Cerebellar nuclear complex (tissue), 1 donor: ENCODE data around the gene TTC31.

Experiments used
- DNase-seq, 2 experiments: peaks; one replicate each; lab custom pipeline; 2025; lab: John Stamatoyannopoulos, UW

TTC31 gene

GRCh38 chr2:74505448-74506246, 22.8 kb downstream of the TTC31 start:
- DNase-seq: no peak

GRCh38 chr2:74507145-74507925, 24.5 kb downstream of the TTC31 start, which contains the start of gene PCGF1:
Gene PCGF1 (minus strand): TSS chr2:74507695. CDS start chr2:74507668, 27 bp downstream.
- peak; percentile 82 to 95 for DNase-seq

DNA sequence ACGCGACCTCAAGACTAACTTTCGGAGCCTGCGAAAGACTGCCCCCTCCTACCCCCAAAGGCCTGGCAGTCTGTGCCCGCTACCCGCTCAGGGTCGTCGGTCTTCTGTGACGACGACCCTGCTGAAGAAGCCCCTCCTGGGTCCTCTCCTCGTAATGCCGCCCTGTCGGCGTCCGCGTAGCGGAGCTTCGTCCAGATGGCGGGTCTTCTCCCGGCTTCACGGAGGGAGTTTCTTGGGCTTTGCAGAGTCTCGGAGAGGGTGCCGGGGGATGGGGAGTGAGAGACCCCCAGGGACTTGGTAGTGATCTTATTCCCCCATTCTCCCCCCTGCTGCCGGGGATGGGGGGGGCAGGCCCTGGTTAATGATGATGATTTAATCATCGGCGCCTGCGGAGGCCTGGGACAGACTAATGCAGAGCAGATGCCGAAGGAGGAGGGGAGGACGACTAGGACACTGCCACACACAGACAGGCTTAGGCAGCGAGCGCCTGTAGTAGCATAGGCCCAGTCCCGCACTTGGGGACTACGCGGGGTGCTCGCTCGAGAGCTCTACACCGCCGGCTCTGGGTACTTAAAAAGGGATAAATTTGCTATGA, 25.1 kb downstream of the TTC31 start:
- no peak for DNase-seq

- no peak for DNase-seq
These were observed 27.4 kb downstream of the TTC31 start for GRCh38 chr2:74510272-74510671.

DNA sequence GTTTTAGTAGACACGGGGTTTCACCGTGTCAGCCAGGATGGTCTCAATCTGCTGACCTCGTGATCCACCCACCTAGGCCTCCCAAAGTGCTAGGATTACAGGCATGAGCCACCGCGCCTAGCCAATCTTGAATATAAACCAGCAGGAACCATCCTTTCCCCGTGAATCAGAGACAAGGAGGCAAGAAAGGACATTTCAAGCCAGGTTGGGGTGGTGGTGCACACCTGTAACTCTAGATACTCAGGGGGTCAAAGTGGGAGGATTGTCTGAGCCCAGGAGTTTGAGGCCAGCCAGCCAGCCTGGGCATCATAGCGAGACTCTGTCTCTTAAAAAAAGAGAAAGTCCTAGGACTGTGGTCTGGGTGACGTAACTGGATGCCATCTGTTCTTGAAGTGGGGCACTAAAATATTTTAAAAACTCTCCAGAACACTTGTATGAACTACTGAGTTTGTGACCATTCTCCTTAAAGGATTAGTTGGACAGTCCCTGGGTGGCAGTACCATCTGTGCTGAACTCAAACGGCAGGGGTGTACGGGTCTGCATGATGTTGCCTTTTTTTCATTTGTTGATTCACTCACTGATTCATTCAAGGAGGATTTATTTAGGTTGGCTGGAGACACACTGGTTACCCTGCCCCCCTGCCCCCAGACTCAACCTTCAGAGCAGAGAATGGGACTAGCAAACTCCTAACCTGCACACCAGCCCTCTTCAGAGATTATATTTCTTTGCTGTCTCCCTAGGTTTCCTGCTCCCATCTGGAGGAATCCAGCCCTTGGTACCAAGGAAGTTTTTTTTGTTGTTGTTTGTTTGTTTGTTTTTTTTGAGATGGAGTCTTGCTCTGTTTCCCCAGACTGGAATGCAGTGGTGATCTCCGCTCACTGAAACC, 28.5 kb downstream of the TTC31 start:
- no peak for DNase-seq

DNA sequence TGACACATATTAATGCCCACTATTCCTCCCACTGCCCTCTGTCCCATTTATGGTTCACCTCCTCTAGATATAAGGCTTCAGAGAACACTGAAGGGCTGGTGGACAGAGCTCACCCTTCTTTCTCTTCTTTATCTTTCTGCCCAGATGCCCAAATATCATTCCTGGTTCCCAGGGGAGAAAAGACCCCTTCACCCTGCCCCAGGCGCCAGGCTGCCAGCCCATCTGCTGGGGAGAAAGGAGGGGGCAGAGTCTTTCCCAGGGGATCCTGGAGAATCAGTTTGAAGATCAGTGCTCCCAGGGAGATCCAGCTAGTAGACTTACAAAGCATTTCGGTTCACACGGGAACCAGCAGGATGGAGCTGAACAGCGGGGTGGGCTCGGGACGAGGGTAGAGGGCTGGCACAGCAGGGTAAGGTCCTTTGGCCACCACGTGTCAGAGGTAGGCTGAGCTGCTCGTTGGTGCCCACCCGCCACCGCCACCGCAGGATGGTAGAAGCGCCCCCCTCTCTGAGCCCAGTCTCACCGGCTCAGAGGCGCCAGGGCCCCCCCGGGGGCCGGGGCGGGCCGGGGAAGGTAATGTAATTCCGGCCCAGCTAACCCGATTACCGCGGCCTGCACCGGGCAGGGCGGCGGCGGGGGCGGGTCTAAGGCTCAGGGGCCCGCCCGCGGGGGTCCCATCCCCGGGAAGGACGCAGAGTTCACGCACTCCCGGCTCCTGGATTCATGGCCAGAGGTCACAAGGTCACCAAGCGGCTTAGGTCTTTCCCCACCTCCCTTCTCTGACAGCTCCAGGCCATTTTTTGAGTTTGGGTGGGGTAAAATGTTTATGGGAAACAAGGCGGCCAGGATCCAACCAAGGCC, 30.1 kb downstream of the TTC31 start:
- no peak for DNase-seq

DNA sequence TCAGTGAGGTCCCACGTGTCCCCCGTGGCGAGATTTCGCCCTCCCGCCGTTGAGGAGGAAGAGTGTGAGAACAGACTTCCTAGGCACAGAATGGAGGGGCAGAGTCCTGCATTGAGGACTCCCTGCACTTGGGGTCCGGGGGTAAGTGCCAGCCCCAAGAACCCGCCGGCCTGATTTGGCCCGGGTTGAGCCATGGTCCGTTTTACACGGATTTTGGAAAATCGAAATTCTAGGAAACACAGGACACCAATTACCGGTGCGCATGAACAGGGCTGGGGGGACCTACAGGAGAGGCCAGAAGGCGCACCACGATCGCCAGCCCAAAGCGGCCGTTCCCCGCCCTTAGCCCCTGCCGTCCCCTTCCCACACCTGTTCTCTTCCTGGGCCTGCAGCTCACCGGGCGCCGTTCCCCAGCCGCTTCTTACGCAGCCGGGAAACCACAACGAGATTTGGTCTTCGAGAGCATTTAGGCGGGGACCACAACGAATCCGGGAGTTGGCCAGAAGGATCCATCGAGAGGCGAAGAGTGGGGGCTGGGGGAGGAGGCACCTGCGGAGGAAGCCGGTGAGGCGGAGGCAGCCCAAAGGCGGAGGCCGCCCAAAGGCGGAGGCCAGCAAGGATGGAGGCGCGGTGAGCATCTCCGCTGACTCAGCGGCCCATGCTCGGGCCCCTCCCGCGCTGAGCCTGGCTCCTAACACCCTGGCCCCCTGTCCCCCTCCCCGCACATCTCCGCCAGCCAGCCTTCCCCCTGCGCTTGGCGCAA, 30.9 kb downstream of the TTC31 start:
- DNase-seq: no peak

DNA sequence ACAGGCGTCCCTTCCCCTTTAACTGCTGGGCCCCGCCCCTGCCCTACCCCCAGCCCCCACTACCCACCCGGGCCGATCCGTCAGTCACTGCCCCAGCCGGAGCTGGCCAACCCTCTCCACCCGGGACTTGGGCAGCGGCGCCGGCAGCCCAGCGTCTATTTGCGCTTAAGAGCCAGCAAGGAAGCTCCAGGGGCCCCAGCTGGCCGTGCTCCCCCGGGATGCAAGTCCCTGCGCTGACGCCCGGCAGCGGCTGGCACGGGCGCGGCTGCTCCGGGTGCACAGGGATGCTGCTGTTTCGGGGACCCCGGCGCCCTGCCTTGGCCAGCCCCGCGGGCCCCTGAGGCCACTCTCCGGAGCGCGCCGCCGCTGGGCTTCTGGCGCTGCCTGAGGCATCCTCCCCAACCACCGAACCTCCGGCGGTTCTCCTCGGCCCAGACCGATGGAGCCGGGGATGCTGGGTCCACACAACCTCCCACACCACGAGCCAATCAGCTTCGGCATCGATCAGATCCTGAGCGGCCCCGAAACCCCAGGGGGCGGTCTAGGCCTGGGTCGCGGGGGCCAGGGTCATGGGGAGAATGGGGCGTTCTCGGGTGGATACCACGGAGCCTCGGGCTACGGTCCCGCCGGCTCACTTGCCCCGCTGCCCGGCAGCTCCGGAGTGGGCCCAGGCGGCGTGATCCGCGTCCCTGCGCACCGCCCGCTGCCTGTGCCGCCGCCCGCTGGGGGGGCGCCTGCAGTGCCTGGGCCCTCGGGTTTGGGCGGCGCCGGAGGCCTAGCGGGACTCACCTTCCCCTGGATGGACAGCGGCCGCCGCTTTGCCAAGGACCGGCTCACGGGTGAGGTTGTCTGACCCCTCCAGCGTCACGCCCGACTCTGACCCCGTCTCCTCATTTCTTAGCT, 31.7 kb downstream of the TTC31 start, which contains the start of gene TLX2:
TLX2 (plus strand) TSS at position 83 of the 903 bp plus-strand sequence; CDS start at position 440, 357 bp downstream.
- no peak for DNase-seq

DNA sequence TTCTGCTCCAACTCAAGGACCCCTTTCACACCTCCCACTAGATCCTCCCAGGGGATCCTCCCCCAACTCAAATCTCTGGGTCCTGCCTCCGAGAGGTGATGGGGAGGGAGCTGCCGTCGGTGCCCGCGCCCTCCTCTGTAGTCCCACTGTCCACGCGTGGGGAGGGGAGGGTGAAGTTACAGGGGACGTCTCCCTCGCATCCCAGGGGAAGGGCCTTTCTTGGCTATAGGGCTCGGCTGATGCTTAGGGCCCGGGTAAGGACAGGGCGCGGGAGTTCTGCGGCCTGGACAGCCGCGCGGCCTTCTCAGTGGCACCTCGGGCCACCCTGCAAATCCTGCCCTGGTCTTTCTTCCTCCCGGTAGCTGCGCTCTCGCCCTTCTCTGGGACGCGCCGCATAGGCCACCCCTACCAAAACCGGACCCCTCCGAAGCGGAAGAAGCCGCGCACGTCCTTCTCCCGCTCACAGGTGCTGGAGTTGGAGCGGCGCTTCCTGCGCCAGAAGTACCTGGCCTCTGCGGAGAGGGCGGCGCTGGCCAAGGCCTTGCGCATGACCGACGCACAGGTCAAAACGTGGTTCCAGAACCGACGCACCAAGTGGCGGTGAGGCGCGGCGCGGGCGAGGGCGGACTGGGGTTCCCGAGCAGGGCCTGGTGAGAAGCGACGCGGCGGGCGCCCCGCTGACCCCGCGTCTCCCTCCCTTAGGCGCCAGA, 32.5 kb downstream of the TTC31 start:
- no peak for DNase-seq

- DNase-seq: no peak
These were observed 33.2 kb downstream of the TTC31 start for GRCh38 chr2:74515981-74516633.

GRCh38 chr2:74516650-74517049, 33.8 kb downstream of the TTC31 start:
- DNase-seq: no peak

DNA sequence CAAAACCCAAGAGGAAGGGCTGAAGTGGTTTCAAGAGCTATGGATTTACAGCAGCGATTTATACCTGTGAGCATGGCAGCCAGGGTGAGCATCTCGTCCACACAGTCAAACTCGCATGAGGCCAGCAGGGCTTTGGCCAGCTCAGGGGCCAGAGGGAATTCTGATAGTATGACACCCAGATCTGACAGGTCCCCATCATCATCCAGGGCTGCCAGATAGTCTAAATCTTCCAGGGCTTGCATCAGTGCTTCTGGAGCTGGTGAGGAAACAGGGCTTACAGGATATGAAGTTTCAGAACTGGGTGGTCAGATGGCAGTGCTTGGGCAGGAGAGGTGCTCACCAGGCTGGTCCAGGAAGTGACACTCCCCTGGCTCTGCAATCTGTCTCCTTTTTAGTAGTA, 39.6 kb downstream of the TTC31 start:
- no peak for DNase-seq

DNA sequence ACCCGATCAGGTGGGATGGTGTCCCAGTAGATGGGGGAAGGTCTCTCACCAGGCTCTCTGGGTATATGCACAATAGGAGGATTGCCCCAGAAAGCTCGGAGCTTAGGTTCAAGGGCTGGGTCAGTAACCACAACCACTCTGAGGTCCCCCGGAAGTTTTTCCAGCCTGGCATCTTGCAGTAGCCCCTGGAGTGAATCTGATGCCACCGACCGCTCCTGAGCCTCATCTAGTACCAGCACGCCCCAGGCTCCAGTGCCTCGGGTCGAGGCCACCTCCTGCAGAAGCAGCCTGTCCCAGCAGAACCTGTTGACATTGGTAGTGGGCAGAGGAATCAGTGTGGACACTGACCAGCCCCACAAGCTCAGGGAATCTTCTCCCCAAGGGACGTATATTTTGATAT, 41.1 kb downstream of the TTC31 start:
- DNase-seq: no peak

- no peak for DNase-seq
These were observed 42.3 kb downstream of the TTC31 start for GRCh38 chr2:74524955-74525716.

DNA sequence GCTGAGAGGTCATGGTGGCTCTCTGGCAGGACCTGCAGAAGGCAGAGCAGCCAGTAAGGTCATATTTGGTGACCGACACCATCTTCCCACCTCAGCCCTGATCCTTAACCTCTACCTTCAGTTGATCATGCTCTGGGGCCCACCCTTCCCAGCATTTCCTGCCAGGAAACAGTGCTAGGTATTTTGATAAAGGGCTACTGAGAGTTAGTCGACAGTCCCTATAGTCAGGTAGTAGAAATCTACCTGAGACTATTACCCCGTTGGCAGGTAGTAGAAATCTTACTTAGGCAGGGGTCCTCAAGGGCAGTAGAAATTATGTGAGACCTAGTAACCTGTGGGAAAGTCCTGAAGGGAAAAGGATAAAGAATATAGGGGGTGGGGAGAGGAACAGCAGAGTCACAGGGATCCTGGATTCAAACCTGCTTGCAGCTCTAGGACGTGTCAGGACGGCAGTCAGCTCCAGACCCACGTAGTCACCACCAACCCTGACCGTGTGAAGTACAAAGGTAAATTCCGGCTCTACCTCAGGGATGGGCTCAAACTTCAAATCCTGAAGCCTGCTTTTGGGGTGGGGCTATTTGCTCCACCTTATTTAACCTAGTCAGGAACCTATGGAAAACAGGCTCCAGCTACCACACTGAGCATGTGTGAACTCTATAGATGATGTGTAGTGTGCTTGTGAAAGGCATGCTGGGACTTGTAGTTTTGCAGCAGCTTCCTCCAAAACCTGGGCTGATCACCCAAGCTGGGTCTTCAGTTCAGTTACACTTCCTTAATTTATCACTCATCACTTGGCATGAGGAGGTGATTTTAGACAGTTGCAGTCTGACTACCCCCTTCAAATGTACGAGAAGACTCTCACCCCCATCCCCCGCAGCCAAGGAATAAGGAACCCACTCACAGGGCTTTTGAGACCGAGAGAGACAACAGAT, 43.1 kb downstream of the TTC31 start, which contains the start of gene DQX1:
DQX1 (minus strand) TSS at position 515 of the 932 bp plus-strand sequence; CDS start at position 13, 502 bp downstream.
- no peak for DNase-seq
